Breast epithelium (tissue), 3 donors: ENCODE data around the gene EPS8.

Experiments
- POLR2AphosphoS5 ChIP-seq, 3 donors: sonication (generic); formaldehyde crosslinking; IDR thresholded peaks; one replicate each; pipeline ENCODE4 v1.6.1; 2017; ENCODE audit warnings: antibody characterized with exemption in 3 of 3
- TF ChIP-seq, protein P1 (sequence below), 3 donors: fragments of 450-650 bp; IDR thresholded peaks; one replicate each; pipeline ENCODE4 v1.5.1; 2016 to 2017; ENCODE audit warnings: antibody characterized with exemption in 3 of 3, mild to moderate bottlenecking in 3 of 3, moderate library complexity in 3 of 3

DNA sequence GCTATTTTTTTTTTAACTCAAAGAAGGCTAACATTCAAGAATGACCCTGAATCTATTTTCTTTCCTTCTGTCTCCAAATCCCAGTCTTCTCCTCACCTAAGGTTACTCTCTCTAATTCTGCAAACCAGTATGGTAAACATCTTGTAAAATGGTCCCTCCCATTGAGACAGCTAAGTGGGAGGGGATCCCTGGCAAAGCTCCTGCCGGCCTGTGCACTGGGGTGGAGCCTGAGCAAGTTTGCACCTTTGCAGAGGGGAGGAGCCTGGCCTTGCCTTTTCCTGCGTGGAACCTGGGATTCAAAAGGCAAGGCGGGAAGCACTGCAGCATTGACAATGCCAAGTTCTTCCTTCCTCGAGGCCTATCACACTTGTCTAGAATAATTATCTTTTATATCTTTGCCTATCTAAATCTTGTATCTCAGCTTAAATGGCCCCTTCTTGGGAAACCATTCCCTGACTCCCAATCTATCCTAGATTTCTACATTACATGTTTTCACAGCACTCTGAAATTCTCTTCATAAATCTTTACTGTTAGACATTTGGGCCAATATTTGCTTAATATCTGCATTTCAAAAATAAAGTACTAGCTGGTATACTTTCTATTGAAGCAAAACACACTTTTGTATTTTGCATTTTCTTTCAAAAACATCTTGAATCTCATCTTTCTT is 83.0 kb downstream of the EPS8 start:
- TF ChIP-seq, protein P1, sequence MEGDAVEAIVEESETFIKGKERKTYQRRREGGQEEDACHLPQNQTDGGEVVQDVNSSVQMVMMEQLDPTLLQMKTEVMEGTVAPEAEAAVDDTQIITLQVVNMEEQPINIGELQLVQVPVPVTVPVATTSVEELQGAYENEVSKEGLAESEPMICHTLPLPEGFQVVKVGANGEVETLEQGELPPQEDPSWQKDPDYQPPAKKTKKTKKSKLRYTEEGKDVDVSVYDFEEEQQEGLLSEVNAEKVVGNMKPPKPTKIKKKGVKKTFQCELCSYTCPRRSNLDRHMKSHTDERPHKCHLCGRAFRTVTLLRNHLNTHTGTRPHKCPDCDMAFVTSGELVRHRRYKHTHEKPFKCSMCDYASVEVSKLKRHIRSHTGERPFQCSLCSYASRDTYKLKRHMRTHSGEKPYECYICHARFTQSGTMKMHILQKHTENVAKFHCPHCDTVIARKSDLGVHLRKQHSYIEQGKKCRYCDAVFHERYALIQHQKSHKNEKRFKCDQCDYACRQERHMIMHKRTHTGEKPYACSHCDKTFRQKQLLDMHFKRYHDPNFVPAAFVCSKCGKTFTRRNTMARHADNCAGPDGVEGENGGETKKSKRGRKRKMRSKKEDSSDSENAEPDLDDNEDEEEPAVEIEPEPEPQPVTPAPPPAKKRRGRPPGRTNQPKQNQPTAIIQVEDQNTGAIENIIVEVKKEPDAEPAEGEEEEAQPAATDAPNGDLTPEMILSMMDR (IDR thresholded peaks at IDR 0.05) = no peak
- TF ChIP-seq POLR2AphosphoS5 (IDR thresholded peaks at IDR 0.05) = no peak
